Keratinocyte (primary cell): ENCODE results near the gene MAPK9. TPM values are rescaled to one million over a fixed set of nuclear protein-coding genes. Genes with fewer than 3 reads are reported as not detected.
A peak's percentile ranks its signal among the peaks of the same experiment; 100 is the strongest.

ENCODE experiments used
- DNase-seq: peaks from one replicate; pipeline ENCODE4 v3.0.0-alpha.2; 2011; ENCODE audit warnings: low read depth, missing footprints, low spot score
- FAIRE-seq: peaks from 2 replicates; lab custom pipeline; 2011; peaks lifted over from hg19 to GRCh38; lab: Jason Lieb, UNC
- H2AFZ ChIP-seq: 2 replicates; pipeline ENCODE4 v1.6.0; 2012; ENCODE audit warnings: low read length, control low read depth, inconsistent platforms; ENCODE audit not compliant: control insufficient read depth
- H3K27ac ChIP-seq: 2 replicates; pipeline ENCODE4 v1.5.1; 2011; ENCODE audit warnings: low read length; ENCODE audit not compliant: control insufficient read depth, insufficient read depth
- H3K27me3 ChIP-seq: 3 replicates; pipeline ENCODE4 v1.6.0; 2011; ENCODE audit warnings: low read length; ENCODE audit not compliant: control insufficient read depth, insufficient read depth; ENCODE audit errors: extremely low read depth
- H3K36me3 ChIP-seq, 2 experiments: 2 replicates in 1 of 2; 3 replicates in 1 of 2; pipeline ENCODE4 v1.5.1; 2011; ENCODE audit warnings: low read length in 2 of 2, mild to moderate bottlenecking in 1 of 2; ENCODE audit not compliant: control insufficient read depth in 2 of 2, insufficient read depth in 2 of 2; ENCODE audit errors: extremely low read depth in 1 of 2
- H3K4me1 ChIP-seq: 3 replicates; pipeline ENCODE4 v1.5.1; 2011; ENCODE audit warnings: low read length; ENCODE audit not compliant: control insufficient read depth, insufficient read depth; ENCODE audit errors: extremely low read depth
- H3K4me2 ChIP-seq: 3 replicates; pipeline ENCODE4 v1.6.0; 2011; ENCODE audit warnings: low read depth, low read length; ENCODE audit not compliant: control insufficient read depth, insufficient read depth; ENCODE audit errors: extremely low read depth
- H3K4me3 ChIP-seq, 3 experiments: fragments of 200-600 bp in 1 of 3; sonication (generic) in 1 of 3; 2 replicates in 2 of 3; 3 replicates in 1 of 3; pipeline ENCODE4 v1.5.1; 2011 to 2016; ENCODE audit warnings: low read length in 3 of 3, mild to moderate bottlenecking in 3 of 3, control low read depth in 2 of 3, inconsistent platforms in 1 of 3, low read depth in 1 of 3, mixed read lengths in 1 of 3, mixed run types in 1 of 3, moderate library complexity in 1 of 3; ENCODE audit not compliant: control insufficient read depth in 2 of 3, insufficient read depth in 2 of 3; ENCODE audit errors: extremely low read depth in 1 of 3
- H3K79me2 ChIP-seq: 2 replicates; pipeline ENCODE4 v1.6.0; 2012; ENCODE audit warnings: low read length; ENCODE audit not compliant: control insufficient read depth, insufficient read depth
- H3K9ac ChIP-seq: 3 replicates; pipeline ENCODE4 v1.6.0; 2011; ENCODE audit warnings: low read length; ENCODE audit not compliant: control insufficient read depth, insufficient read depth; ENCODE audit errors: extremely low read depth
- H3K9me1 ChIP-seq: 3 replicates; pipeline ENCODE4 v1.6.0; 2011; ENCODE audit warnings: low read length; ENCODE audit not compliant: control insufficient read depth, insufficient read depth; ENCODE audit errors: extremely low read depth
- H3K9me3 ChIP-seq: 2 replicates; pipeline ENCODE4 v1.5.1; 2012; ENCODE audit warnings: low read depth, low read length; ENCODE audit not compliant: control insufficient read depth
- H4K20me1 ChIP-seq: 3 replicates; pipeline ENCODE4 v1.6.0; 2011; ENCODE audit warnings: low read length; ENCODE audit not compliant: control insufficient read depth, insufficient read depth; ENCODE audit errors: extremely low read depth
- CTCF ChIP-seq, 3 experiments: IDR thresholded peaks in 1 of 3; conservative IDR thresholded peaks in 1 of 3; optimal IDR thresholded peaks in 1 of 3; 2 replicates in 2 of 3; 3 replicates in 1 of 3; pipeline versions ENCODE3 to v1.5.1; 2011; ENCODE audit warnings: low read length in 3 of 3, mild to moderate bottlenecking in 3 of 3, moderate library complexity in 2 of 3, control low read depth in 1 of 3, inconsistent platforms in 1 of 3; ENCODE audit not compliant: insufficient read depth in 2 of 3; ENCODE audit errors: extremely low read depth in 1 of 3
- EZH2 ChIP-seq: IDR thresholded peaks from one replicate; pipeline ENCODE4 v1.6.1; 2012; ENCODE audit warnings: inconsistent platforms, mild to moderate bottlenecking, low read length, moderate library complexity
- dilution Hi-C: fragments of 300-500 bp; cut with MboI; formaldehyde crosslinking; loops from one replicate; pipeline ENCODE4 v1.7.0; 2020; ENCODE audit warnings: low sequenced_read_pairs; ENCODE audit not compliant: extremely low pct_ligation_motif_present
- polyA plus RNA-seq, 5 experiments: library from polyadenylated mRNA; depleted of rRNA in 3 of 5; stranded (reverse) in 3 of 5; stranded (forward) in 1 of 5; unstranded in 1 of 5; fragments of >200 nt; gene quantifications; 1 replicate in 1 of 5; 2 replicates in 3 of 5; 3 replicates in 1 of 5; pipeline versions ENCODE4 v1.2.1 to v1.2.3, GENCODE V29; 2011 to 2012; ENCODE audit warnings: missing spikeins in 2 of 5, low read depth in 1 of 5, low replicate concordance in 1 of 5

MAPK9 gene
- polyA plus RNA-seq, 1 donor (not counting 4 experiments of a cell fraction or from before 2014, with no cell fraction given): 49.4 TPM

GRCh38 chr5:180208038-180208434 lies 83.8 kb downstream of the MAPK9 start:
- H3K9me1 ChIP-seq: no peaks in the 10 kb centered on the region
- H3K9ac ChIP-seq: no peak overlapping the region
- no peaks in the 10 kb centered on the region for H3K9me3 ChIP-seq
- peaks cover 3% of the 10 kb centered on the region for H3K4me1 ChIP-seq
- no peaks in the 10 kb centered on the region for H4K20me1 ChIP-seq
- H3K4me3 ChIP-seq: peak overlapping the region in 1 of 3 experiments; percentile 4
- TF ChIP-seq CTCF (optimal IDR thresholded peaks at IDR 0.05 in 1 of 3, IDR thresholded peaks at IDR 0.05 in 1 of 3, conservative IDR thresholded peaks at IDR 0.05 in 1 of 3; ENCODE audit: extremely low read depth in 1 of 3, insufficient read depth in 2 of 3, low read length in 3 of 3) (no peak), EZH2 (no peak)
- H3K27ac ChIP-seq: no peak overlapping the region
- H2AFZ ChIP-seq: no peak overlapping the region
- peaks cover 18% of the 10 kb centered on the region for H3K27me3 ChIP-seq
- FAIRE-seq (no peak), DNase-seq (no peak)
- H3K36me3 ChIP-seq: no peaks in the 10 kb centered on the region
- dilution Hi-C loops: no loop called here
- no peaks in the 10 kb centered on the region for H3K79me2 ChIP-seq
- H3K4me2 ChIP-seq: peak overlapping the region; percentile 78

- Histone ChIP-seq H3K9me1 (no peaks in the 10 kb centered on the region), H3K4me1 (peaks cover 3% of the 10 kb centered on the region), H4K20me1 (no peaks in the 10 kb centered on the region), H3K27me3 (peaks cover 18% of the 10 kb centered on the region), H3K9ac (no peak overlapping the region), H3K36me3 (no peaks in the 10 kb centered on the region), H3K27ac (no peak overlapping the region), H3K4me3 (no peak overlapping the region), H3K4me2 (no peak overlapping the region), H3K9me3 (no peaks in the 10 kb centered on the region), H3K79me2 (no peaks in the 10 kb centered on the region), H2AFZ (no peak overlapping the region)
- FAIRE-seq (no peak), DNase-seq (no peak)
- no peak for TF ChIP-seq EZH2
- TF ChIP-seq CTCF (optimal IDR thresholded peaks at IDR 0.05 in 1 of 3, IDR thresholded peaks at IDR 0.05 in 1 of 3, conservative IDR thresholded peaks at IDR 0.05 in 1 of 3; ENCODE audit: extremely low read depth in 1 of 3, insufficient read depth in 2 of 3, low read length in 3 of 3): no peak
- dilution Hi-C loops: no loop called here
Observed at GRCh38 chr5:180207593-180207992, 84.3 kb downstream of the MAPK9 start.
